Cardiac fibroblast (primary cell): ENCODE measurements around the gene N4BP2.

ENCODE experiments used
- DNase-seq, 2 donors: peaks; one replicate each; pipeline versions ENCODE4 v3.0.0 to v3.0.0-alpha.2; 2010; ENCODE audit warnings: low read depth in 2 of 2
- H3K4me3 ChIP-seq, 2 donors: replicated peaks in 1 of 2; 1 replicate in 1 of 2; 2 replicates in 1 of 2; pipeline ENCODE4 v1.5.1; 2011; ENCODE audit warnings: low read depth in 2 of 2, low read length in 2 of 2, mild to moderate bottlenecking in 2 of 2, moderate library complexity in 1 of 2
- TF ChIP-seq, protein P1 (sequence below): IDR thresholded peaks from one replicate; pipeline ENCODE4 v1.5.1; 2011; ENCODE audit warnings: low read depth, mild to moderate bottlenecking, low read length, inconsistent platforms

The N4BP2 gene

DNA sequence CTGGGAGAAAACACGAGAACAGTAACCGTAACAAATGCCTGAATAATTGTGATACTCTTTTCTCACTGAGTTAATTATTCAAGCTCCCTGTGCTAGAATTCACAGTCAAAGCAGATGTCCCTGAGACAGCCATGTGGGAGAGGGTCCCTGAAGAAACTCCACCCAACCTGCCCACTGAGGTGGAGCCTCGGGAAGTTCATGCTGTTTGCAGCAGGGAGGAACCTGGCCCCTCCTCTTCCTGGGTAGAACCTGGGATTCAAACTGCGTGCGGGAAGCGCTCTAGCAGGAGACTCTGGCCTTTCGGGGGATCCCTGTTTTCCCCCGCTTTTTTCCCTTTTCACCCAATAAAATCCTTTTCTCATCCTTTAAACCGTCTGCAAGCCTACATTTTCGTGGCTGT is 120.0 kb downstream of the N4BP2 start:
- DNase-seq: no peak
- peak overlapping the region in 1 of 2 donors; percentile 6 for H3K4me3 ChIP-seq
- TF ChIP-seq, protein P1, sequence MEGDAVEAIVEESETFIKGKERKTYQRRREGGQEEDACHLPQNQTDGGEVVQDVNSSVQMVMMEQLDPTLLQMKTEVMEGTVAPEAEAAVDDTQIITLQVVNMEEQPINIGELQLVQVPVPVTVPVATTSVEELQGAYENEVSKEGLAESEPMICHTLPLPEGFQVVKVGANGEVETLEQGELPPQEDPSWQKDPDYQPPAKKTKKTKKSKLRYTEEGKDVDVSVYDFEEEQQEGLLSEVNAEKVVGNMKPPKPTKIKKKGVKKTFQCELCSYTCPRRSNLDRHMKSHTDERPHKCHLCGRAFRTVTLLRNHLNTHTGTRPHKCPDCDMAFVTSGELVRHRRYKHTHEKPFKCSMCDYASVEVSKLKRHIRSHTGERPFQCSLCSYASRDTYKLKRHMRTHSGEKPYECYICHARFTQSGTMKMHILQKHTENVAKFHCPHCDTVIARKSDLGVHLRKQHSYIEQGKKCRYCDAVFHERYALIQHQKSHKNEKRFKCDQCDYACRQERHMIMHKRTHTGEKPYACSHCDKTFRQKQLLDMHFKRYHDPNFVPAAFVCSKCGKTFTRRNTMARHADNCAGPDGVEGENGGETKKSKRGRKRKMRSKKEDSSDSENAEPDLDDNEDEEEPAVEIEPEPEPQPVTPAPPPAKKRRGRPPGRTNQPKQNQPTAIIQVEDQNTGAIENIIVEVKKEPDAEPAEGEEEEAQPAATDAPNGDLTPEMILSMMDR: no peak

GRCh38 chr4:40177591-40177990 is 120.9 kb downstream of the N4BP2 start:
- no peak for DNase-seq
- TF ChIP-seq, protein P1: no peak
- H3K4me3 ChIP-seq: no peak overlapping the region

GRCh38 chr4:40178672-40179071 is 122.0 kb downstream of the N4BP2 start:
- DNase-seq: no peak

GRCh38 chr4:40179360-40179759 is 122.7 kb downstream of the N4BP2 start:
- H3K4me3 ChIP-seq: no peak overlapping the region
- TF ChIP-seq, protein P1: no peak
- DNase-seq: no peak

More at GRCh38 chr4:40178672-40179071, 122.0 kb downstream of the N4BP2 start:
- TF ChIP-seq, protein P1: no peak
- H3K4me3 ChIP-seq: no peak overlapping the region

GRCh38 chr4:40180356-40180755 is 123.7 kb downstream of the N4BP2 start:
- DNase-seq: peak; percentile 79 to 96
- TF ChIP-seq, protein P1: no peak
- H3K4me3 ChIP-seq: no peak overlapping the region

DNA sequence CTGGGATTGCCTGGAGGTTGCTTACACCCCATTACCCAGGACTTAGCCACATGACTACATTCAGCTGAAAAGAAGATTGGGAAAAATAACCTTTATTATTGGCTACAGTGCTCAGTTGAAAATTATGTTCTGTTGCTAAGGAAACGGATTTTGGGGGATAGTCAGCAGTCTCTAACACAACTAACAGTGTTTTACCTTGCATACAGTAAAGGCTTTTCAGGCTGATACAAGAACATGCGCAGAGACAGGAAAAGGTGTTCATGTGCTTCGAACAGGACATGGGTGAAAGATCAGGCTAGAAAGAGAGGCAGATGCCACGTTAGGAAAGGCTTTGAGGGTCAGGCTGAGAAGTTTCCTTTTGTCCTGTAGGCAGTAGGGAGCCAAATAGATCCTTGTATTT is 125.4 kb downstream of the N4BP2 start:
- no peak for DNase-seq

DNA sequence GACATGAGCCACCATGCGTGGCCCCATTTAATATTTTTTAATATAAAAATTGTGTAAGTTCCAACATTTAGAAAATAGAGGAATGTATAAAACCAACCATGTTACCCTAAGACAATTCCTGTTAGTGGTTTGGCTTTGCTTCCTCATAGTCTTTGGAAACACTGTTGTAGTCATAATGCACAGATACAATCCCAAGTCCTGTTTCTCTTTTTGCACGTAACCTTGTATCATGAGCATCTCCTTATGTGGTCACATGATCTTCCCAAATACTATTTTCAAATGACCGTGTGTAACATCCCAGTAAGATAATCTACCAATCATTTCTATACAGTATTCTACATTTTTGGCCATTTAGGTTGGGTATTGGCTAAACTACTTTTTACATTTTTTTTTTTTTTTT is 126.3 kb downstream of the N4BP2 start:
- no peak for DNase-seq
- no peak overlapping the region for H3K4me3 ChIP-seq
- TF ChIP-seq, protein P1: no peak

More for the DNA sequence above, 125.4 kb downstream of the N4BP2 start:
- TF ChIP-seq, protein P1: no peak
- H3K4me3 ChIP-seq: no peak overlapping the region
